ENCODE measurements around the gene TMEM45B. TPM values are rescaled to one million over a fixed set of nuclear protein-coding genes. Genes with fewer than 3 reads are reported as not detected.
"Not testable (repeated sequence)": the region's sequence is repeated elsewhere in the genome, so short reads cannot be mapped to it uniquely, and the experiment has no call there.

Gene TMEM45B
- total RNA-seq, 6 experiments from 2014 or later, result 10.0 to 126 (median 18.6) TPM

- DNase-seq (no peak), ATAC-seq (no peak)
- Histone ChIP-seq H3K36me3 (no peaks in the 10 kb centered on the region), H3K27me3 (no peaks in the 10 kb centered on the region), H3K4me1 (no peaks in the 10 kb centered on the region), H3K4me3 (no peak overlapping the region), H3K27ac (no peak overlapping the region), H3K9me3 (no peaks in the 10 kb centered on the region)
- intact Hi-C loops (cut with DNase I), result no loop called here
- no peak for TF ChIP-seq CTCF (IDR thresholded peaks at IDR 0.05)
- no peak for TF ChIP-seq POLR2A (IDR thresholded peaks at IDR 0.05)
- WGBS (ENCODE audit: insufficient coverage, low coverage, low lambda C conversion rate, missing lambda C conversion rate), result 100% methylated on average over 1 of the region's 2 CpGs
These were observed 26.5 kb downstream of the TMEM45B start for GRCh38 chr11:129842138-129842537.

- WGBS (ENCODE audit: insufficient coverage, low coverage, low lambda C conversion rate, missing lambda C conversion rate), result 66% methylated on average over 5 of the region's 6 CpGs
These were observed 31.1 kb downstream of the TMEM45B start for GRCh38 chr11:129846508-129847335.

GRCh38 chr11:129847361-129847760 lies 31.7 kb downstream of the TMEM45B start:
- H3K9me3 ChIP-seq; ATAC-seq; DNase-seq; H3K36me3 ChIP-seq; H3K4me3 ChIP-seq; H3K27me3 ChIP-seq; intact Hi-C loops (cut with DNase I); H3K4me1 ChIP-seq; H3K27ac ChIP-seq: not testable (repeated sequence)
- WGBS (ENCODE audit: insufficient coverage, low coverage, low lambda C conversion rate, missing lambda C conversion rate), result 22% methylated on average over 1 of the region's 3 CpGs

More at GRCh38 chr11:129846508-129847335, 31.1 kb downstream of the TMEM45B start:
- Histone ChIP-seq H3K4me3 (no peak overlapping the region), H3K27me3 (no peaks in the 10 kb centered on the region), H3K9me3 (no peaks in the 10 kb centered on the region), H3K4me1 (no peaks in the 10 kb centered on the region), H3K36me3 (no peaks in the 10 kb centered on the region), H3K27ac (no peak overlapping the region)
- TF ChIP-seq POLR2A (IDR thresholded peaks at IDR 0.05) (no peak), CTCF (IDR thresholded peaks at IDR 0.05) (no peak)
- peak in 1 of 4 donors; percentile 50 for ATAC-seq
- intact Hi-C loops (cut with DNase I), result no loop called here
- DNase-seq, result no peak

- no peak for TF ChIP-seq CTCF (IDR thresholded peaks at IDR 0.05)
- no peak for TF ChIP-seq POLR2A (IDR thresholded peaks at IDR 0.05)
- Histone ChIP-seq H3K27me3 (no peaks in the 10 kb centered on the region), H3K36me3 (no peaks in the 10 kb centered on the region), H3K4me3 (no peak overlapping the region), H3K9me3 (no peaks in the 10 kb centered on the region), H3K4me1 (peaks cover 0 to 10% (median 5%) of the 10 kb centered on the region in 4 donors), H3K27ac (no peak overlapping the region)
- DNase-seq (no peak), ATAC-seq (no peak)
- 89% methylated on average over 8 of the region's 15 CpGs for WGBS (ENCODE audit: insufficient coverage, low coverage, low lambda C conversion rate, missing lambda C conversion rate)
- intact Hi-C loops (cut with DNase I), result no loop called here
These were observed 33.9 kb downstream of the TMEM45B start for GRCh38 chr11:129849447-129850130.
